Esophagus squamous epithelium (tissue), 4 donors: ENCODE results near the gene TIMM17A.

Source experiments
- CTCF ChIP-seq, 6 experiments: fragments of 450-650 bp in 4 of 6; fragments of 200-600 bp in 2 of 6; sonication (generic) in 2 of 6; IDR thresholded peaks; one replicate each; pipeline ENCODE4 v1.5.1; 2016 to 2019; ENCODE audit warnings: antibody characterized with exemption in 6 of 6, mild to moderate bottlenecking in 4 of 6, moderate library complexity in 4 of 6
- POLR2A ChIP-seq, 4 donors: fragments of 450-650 bp; IDR thresholded peaks; one replicate each; pipeline ENCODE4 v1.6.1; 2017; ENCODE audit warnings: antibody characterized with exemption in 4 of 4, mild to moderate bottlenecking in 4 of 4, moderate library complexity in 3 of 4

GRCh38 chr1:201984446-201984845 is 29.1 kb downstream of the TIMM17A start:
- no peak for TF ChIP-seq CTCF (IDR thresholded peaks at IDR 0.05)
- TF ChIP-seq POLR2A (IDR thresholded peaks at IDR 0.05), result no peak
